Measurements from ENCODE around the gene ERC1. TPM values are rescaled to one million over a fixed set of nuclear protein-coding genes. Genes with fewer than 3 reads are reported as not detected.

The ERC1 gene
- total and polyA plus RNA-seq, 2 of the 4 experiments (the other 2 are of a cell fraction): 11.6 to 25.6 TPM

GRCh38 chr12:1059162-1059561 is 68.1 kb downstream of the ERC1 start:
- H3K27ac ChIP-seq (ENCODE audit: insufficient read depth, low read length): no peak overlapping the region
- ChIA-PET CTCF (no interaction called here), POLR2A (ENCODE audit: unreplicated experiment) (no interaction called here)
- 0 out of 2 replicates have a peak, but pooled peaks cover 5% of the 10 kb centered on the region for H3K36me3 ChIP-seq (ENCODE audit: control insufficient read depth, insufficient read depth, low read length)
- H4K20me1 ChIP-seq (ENCODE audit: insufficient read depth, low read length): 0 out of 2 replicates have a peak, but pooled peaks cover 4% of the 10 kb centered on the region
- H2AK5ac ChIP-seq (ENCODE audit: low read depth, low read length): no peak overlapping the region
- no peak overlapping the region for H4K8ac ChIP-seq (ENCODE audit: low read depth in 2 of 2, low read length in 2 of 2)
- DNase-seq (no peak), ATAC-seq (ENCODE audit: low read depth) (no peak)
- dilution Hi-C loops (cut with HindIII; ENCODE audit: low sequenced_read_pairs, unreplicated experiment): no loop called here
- TF ChIP-seq MAZ (IDR thresholded peaks at IDR 0.05; ENCODE audit: borderline replicate concordance, low read depth, low read length) (no peak), CTCF (conservative IDR thresholded peaks at IDR 0.05; ENCODE audit: low read depth, low read length) (no peak), MAFK (IDR thresholded peaks at IDR 0.05; ENCODE audit: low read depth, low read length) (no peak), NFE2L2 (IDR thresholded peaks at IDR 0.05; ENCODE audit: low read depth, low read length) (no peak), FOS (IDR thresholded peaks at IDR 0.05; ENCODE audit: low read depth, low read length) (no peak), BHLHE40 (IDR thresholded peaks at IDR 0.05; ENCODE audit: low read depth, low read length) (no peak), RAD21 (IDR thresholded peaks at IDR 0.05; ENCODE audit: low read length) (no peak), CHD1 (IDR thresholded peaks at IDR 0.05; ENCODE audit: low read depth, low read length) (no peak), CEBPB (IDR thresholded peaks at IDR 0.05; ENCODE audit: low read depth, low read length) (no peak), RFX5 (IDR thresholded peaks at IDR 0.05; ENCODE audit: low read depth, low read length) (no peak), SMC3 (IDR thresholded peaks at IDR 0.05; ENCODE audit: low read depth, low read length) (no peak), MXI1 (IDR thresholded peaks at IDR 0.05; ENCODE audit: borderline replicate concordance, low read depth, low read length) (no peak), RCOR1 (IDR thresholded peaks at IDR 0.05; ENCODE audit: insufficient replicate concordance, low read length) (no peak), POLR2A (IDR thresholded peaks at IDR 0.05; ENCODE audit: low read depth, low read length) (no peak)
- TF ChIP-seq, protein P1, sequence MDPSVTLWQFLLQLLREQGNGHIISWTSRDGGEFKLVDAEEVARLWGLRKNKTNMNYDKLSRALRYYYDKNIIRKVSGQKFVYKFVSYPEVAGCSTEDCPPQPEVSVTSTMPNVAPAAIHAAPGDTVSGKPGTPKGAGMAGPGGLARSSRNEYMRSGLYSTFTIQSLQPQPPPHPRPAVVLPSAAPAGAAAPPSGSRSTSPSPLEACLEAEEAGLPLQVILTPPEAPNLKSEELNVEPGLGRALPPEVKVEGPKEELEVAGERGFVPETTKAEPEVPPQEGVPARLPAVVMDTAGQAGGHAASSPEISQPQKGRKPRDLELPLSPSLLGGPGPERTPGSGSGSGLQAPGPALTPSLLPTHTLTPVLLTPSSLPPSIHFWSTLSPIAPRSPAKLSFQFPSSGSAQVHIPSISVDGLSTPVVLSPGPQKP (IDR thresholded peaks at IDR 0.05; ENCODE audit: borderline replicate concordance, low read depth, low read length): no peak
- TF ChIP-seq, protein P2, sequence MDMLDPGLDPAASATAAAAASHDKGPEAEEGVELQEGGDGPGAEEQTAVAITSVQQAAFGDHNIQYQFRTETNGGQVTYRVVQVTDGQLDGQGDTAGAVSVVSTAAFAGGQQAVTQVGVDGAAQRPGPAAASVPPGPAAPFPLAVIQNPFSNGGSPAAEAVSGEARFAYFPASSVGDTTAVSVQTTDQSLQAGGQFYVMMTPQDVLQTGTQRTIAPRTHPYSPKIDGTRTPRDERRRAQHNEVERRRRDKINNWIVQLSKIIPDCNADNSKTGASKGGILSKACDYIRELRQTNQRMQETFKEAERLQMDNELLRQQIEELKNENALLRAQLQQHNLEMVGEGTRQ (IDR thresholded peaks at IDR 0.05; ENCODE audit: low read depth, low read length): no peak
- H4K91ac ChIP-seq (ENCODE audit: insufficient read depth, low read depth, low read length): no peak overlapping the region
- H3K9me3 ChIP-seq (ENCODE audit: control insufficient read depth, insufficient read depth, low read length): peaks cover 12% of the 10 kb centered on the region
- no peak overlapping the region for H3K23ac ChIP-seq (ENCODE audit: low read depth, low read length)
- no TSS peak for BruUV-seq (replicated peaks)
- intact Hi-C loops (cut with micrococcal nuclease): no loop called here
- no peaks in the 10 kb centered on the region for H3K9me1 ChIP-seq (ENCODE audit: insufficient read depth, low read length)
- no peak overlapping the region for H2BK5ac ChIP-seq (ENCODE audit: low read depth, low read length, poor library complexity, severe bottlenecking)
- H3K4me1 ChIP-seq (ENCODE audit: control insufficient read depth, insufficient read depth, low read length): peaks cover 3% of the 10 kb centered on the region; the same call in 1 of the 2 replicates
- H3K18ac ChIP-seq (ENCODE audit: low read depth, low read length): no peak overlapping the region
- H2AFZ ChIP-seq (replicated peaks; ENCODE audit: low read length, poor library complexity): no peak overlapping the region
- H2BK15ac ChIP-seq (ENCODE audit: low read depth, low read length): no peak overlapping the region
- no peak overlapping the region for H3K4me3 ChIP-seq (ENCODE audit: insufficient read depth, low read depth, low read length)
- H3K4ac ChIP-seq (ENCODE audit: low read depth, low read length): no peak overlapping the region
- H2BK20ac ChIP-seq (ENCODE audit: low read depth, low read length): no peak overlapping the region
- no peak overlapping the region for H2BK120ac ChIP-seq (ENCODE audit: low read depth, low read length)
- no peak overlapping the region for H3K4me2 ChIP-seq (ENCODE audit: low read depth, low read length)
- H3K56ac ChIP-seq (ENCODE audit: extremely low read depth, insufficient read depth, low read length): no peak overlapping the region
- in situ Hi-C loops (cut with MboI; ENCODE audit: low sequenced_read_pairs): no loop called here
- H3K9ac ChIP-seq (ENCODE audit: low read depth, low read length): no peak overlapping the region
- H3K79me1 ChIP-seq (ENCODE audit: low read depth in 1 of 2, low read length in 2 of 2): peaks cover 19 to 40% of the 10 kb centered on the region in 2 experiments
- no peak overlapping the region for H3K14ac ChIP-seq (replicated peaks; ENCODE audit: low read depth, low read length)
- H3K27me3 ChIP-seq (ENCODE audit: control insufficient read depth, insufficient read depth, low read length): no peaks in the 10 kb centered on the region
- no peak overlapping the region for H2AK9ac ChIP-seq (replicated peaks; ENCODE audit: low read depth, low read length, poor library complexity)
- no peak overlapping the region for H4K5ac ChIP-seq (ENCODE audit: low read depth, low read length)
